GM12865 (cell line): Measurements from ENCODE around the gene SEPTIN5.

Experiments used
- DNase-seq: peaks from one replicate; pipeline ENCODE4 v3.0.0; 2010; ENCODE audit warnings: low read depth
- H3K4me3 ChIP-seq: 2 replicates; pipeline ENCODE4 v1.5.1; 2011; ENCODE audit warnings: mild to moderate bottlenecking, low read depth, low read length, control low read depth
- CTCF ChIP-seq: IDR thresholded peaks from 2 replicates; pipeline ENCODE4 v1.5.1; 2011; ENCODE audit warnings: low read length, control low read depth, low read depth, inconsistent platforms; ENCODE audit not compliant: insufficient read depth; ENCODE audit errors: missing control alignments

Gene SEPTIN5

DNA sequence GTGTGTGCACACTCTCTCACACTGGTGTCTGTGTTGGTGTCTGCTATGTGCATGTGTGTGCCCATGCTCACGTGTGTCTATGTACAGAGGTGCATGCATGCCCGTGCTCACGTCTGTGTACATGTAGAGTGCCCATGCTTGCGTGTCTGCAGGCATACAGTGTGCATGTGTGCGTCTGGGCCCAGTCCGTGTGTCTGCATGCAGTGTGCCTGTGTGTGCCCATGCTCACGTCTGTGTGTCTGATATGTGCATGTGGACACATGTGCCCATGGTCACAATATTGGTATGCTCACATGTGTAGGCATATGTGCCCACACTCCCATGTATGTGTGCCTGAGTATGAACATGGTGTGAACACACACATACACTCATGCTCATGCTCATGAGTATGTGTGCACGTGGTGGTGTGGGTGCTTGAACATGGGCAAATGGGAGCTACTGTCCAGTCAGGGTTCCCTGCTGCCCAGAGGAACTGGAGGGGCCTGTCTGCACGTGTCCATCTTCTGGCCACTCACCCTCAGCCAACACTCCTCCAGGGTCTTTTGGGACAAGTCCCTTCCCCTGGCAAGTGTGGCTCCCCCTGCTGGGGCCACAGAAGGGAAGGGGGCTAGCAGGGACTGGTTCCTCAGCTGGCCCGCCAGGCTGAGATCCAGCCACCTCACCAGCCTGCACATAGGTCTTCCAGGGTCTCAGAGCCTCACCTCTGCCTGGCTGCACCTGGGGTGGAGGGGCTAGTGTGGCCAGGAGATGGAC is 39.0 kb downstream of the SEPTIN5 start:
- no peak for DNase-seq
- no peak overlapping the region for H3K4me3 ChIP-seq
- no peak for TF ChIP-seq CTCF

DNA sequence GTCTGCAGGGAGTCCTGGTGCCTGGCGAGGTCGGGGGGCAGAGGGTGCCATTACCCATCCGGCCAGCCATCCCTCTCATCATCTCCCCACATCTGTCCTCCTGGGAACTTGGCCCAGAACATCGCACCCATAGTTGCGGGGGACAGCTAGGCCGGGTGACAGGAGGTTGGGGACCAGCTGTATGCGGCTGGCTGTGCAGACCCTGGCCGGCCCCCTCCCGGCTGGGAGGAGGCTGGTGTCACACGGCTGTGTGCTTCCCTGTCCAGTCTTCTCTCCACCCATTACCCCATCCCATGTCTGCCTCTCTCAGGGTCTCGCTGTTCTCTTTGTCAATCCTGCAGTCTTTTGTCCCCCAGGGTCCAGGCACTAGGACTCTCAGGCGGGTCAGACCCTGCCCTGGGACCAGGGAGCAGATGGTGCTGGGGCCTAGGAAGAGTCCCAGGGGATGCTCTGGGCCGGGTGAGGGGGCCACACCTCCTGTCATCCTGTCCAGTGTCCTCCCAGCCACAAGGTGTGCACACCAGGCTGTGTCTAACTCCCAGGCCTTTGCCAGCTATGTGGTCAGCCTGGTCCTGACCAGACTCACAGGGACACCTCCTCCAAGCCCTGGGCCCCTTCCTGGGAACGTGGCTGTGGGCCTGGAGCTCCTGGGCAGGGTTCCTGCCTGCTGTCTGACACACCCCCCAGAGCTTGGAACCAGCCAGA is 39.8 kb downstream of the SEPTIN5 start:
- no peak overlapping the region for H3K4me3 ChIP-seq
- DNase-seq = no peak
- TF ChIP-seq CTCF = no peak

DNA sequence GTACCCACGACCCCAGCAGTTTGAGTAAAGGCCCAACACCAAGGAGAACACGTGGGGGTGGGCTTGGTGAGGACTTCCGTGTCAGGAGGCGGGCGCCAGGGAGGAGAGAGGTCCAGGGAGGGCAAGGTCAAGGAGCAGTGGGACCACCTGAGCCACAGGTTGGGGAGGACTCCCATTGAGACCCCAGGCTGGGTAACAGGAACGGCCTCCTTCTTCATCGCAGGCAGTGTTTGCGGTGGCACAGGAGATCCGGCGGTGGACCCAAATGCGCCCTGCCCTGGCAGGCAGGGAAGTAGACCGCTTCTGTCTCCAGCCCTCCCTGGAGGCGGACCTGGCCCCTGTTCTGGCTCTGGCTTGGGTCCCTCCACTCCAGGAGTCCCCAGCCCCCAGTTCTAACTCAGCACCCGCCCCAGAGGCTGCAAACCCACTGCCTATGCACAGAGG is 40.4 kb downstream of the SEPTIN5 start:
- no peak for DNase-seq
- no peak for TF ChIP-seq CTCF
- no peak overlapping the region for H3K4me3 ChIP-seq

- TF ChIP-seq CTCF = no peak
- no peak overlapping the region for H3K4me3 ChIP-seq
- DNase-seq = no peak
These were observed 40.9 kb downstream of the SEPTIN5 start for GRCh38 chr22:19755145-19755710.

GRCh38 chr22:19755722-19756287 is 41.5 kb downstream of the SEPTIN5 start:
- H3K4me3 ChIP-seq = no peak overlapping the region
- no peak for DNase-seq
- TF ChIP-seq CTCF = no peak

GRCh38 chr22:19756288-19757128 is 42.2 kb downstream of the SEPTIN5 start:
- peak; percentile 62 for DNase-seq
- H3K4me3 ChIP-seq = no peak overlapping the region
- peak; percentile 59 for TF ChIP-seq CTCF
